Breast epithelium (tissue), 3 donors: ENCODE measurements around the gene RNF2.

Experiments used
- CTCF ChIP-seq, 3 donors: fragments of 450-650 bp; IDR thresholded peaks; one replicate each; pipeline ENCODE4 v1.5.1; 2016 to 2017; ENCODE audit warnings: antibody characterized with exemption in 3 of 3, mild to moderate bottlenecking in 3 of 3, moderate library complexity in 3 of 3
- POLR2A ChIP-seq: fragments of 450-650 bp; IDR thresholded peaks from one replicate; pipeline ENCODE4 v1.6.1; 2016; ENCODE audit warnings: antibody characterized with exemption, mild to moderate bottlenecking, moderate library complexity

GRCh38 chr1:185110145-185110544 is 64.8 kb downstream of the RNF2 start:
- no peak for TF ChIP-seq POLR2A
- no peak for TF ChIP-seq CTCF (IDR thresholded peaks at IDR 0.05)
